CD14-positive monocyte (primary cell): Measurements from ENCODE around the gene FARP2. TPM values are rescaled to one million over a fixed set of nuclear protein-coding genes. Genes with fewer than 3 reads are reported as not detected.
A peak's percentile ranks its signal among the peaks of the same experiment; 100 is the strongest.

Source experiments
- DNase-seq, 3 donors: peaks; one replicate each; pipeline ENCODE4 v3.0.0-alpha.2; 2011 to 2022
- H2AFZ ChIP-seq: 2 replicates; pipeline ENCODE4 v1.6.0; 2012; ENCODE audit warnings: mild to moderate bottlenecking, low read depth, low read length, inconsistent platforms; ENCODE audit not compliant: insufficient read depth, poor library complexity, severe bottlenecking
- H3K27ac ChIP-seq, 2 donors: 1 replicate in 1 of 2; 2 replicates in 1 of 2; pipeline ENCODE4 v1.5.1; 2012 to 2013; ENCODE audit warnings: low read length in 2 of 2, control low read depth in 1 of 2, inconsistent platforms in 1 of 2, low read depth in 1 of 2, mild to moderate bottlenecking in 1 of 2
- H3K27me3 ChIP-seq, 2 donors: one replicate each; pipeline versions ENCODE4 v1.6.0 to v1.6.1; 2011 to 2013; ENCODE audit warnings: low read length in 2 of 2; ENCODE audit not compliant: control insufficient read depth in 2 of 2, insufficient read depth in 2 of 2
- H3K36me3 ChIP-seq, 2 donors: replicated peaks in 1 of 2; 1 replicate in 1 of 2; 2 replicates in 1 of 2; pipeline versions ENCODE4 v1.5.1 to v1.6.1; 2012 to 2013; ENCODE audit warnings: low read length in 2 of 2, control low read depth in 1 of 2, inconsistent platforms in 1 of 2, mild to moderate bottlenecking in 1 of 2; ENCODE audit not compliant: insufficient read depth in 2 of 2, control insufficient read depth in 1 of 2
- H3K4me1 ChIP-seq, 2 donors: 1 replicate in 1 of 2; 2 replicates in 1 of 2; pipeline versions ENCODE4 v1.5.1 to v1.6.1; 2012 to 2013; ENCODE audit warnings: low read length in 2 of 2, control low read depth in 1 of 2, inconsistent platforms in 1 of 2, mild to moderate bottlenecking in 1 of 2, moderate library complexity in 1 of 2; ENCODE audit not compliant: insufficient read depth in 2 of 2, control insufficient read depth in 1 of 2
- H3K4me2 ChIP-seq: replicated peaks from 2 replicates; pipeline ENCODE3; 2012; ENCODE audit warnings: low read length, moderate library complexity, mild to moderate bottlenecking; ENCODE audit not compliant: poor library complexity, severe bottlenecking; ENCODE audit errors: extremely low read depth
- H3K4me3 ChIP-seq, 3 experiments: fragments of 200-600 bp in 1 of 3; sonication (generic) in 1 of 3; replicated peaks in 1 of 3; 1 replicate in 2 of 3; 2 replicates in 1 of 3; pipeline ENCODE4 v1.5.1; 2011 to 2013; ENCODE audit warnings: low read length in 3 of 3, mild to moderate bottlenecking in 3 of 3, control low read depth in 2 of 3, low read depth in 2 of 3, inconsistent platforms in 1 of 3, moderate library complexity in 1 of 3
- H3K79me2 ChIP-seq: 2 replicates; pipeline ENCODE4 v1.6.0; 2012; ENCODE audit warnings: mild to moderate bottlenecking, control low read depth, inconsistent platforms, low read length, moderate library complexity; ENCODE audit not compliant: insufficient read depth
- H3K9ac ChIP-seq: 2 replicates; pipeline ENCODE4 v1.6.0; 2017; ENCODE audit warnings: low read length, mild to moderate bottlenecking; ENCODE audit not compliant: insufficient read depth, poor library complexity, severe bottlenecking
- H3K9me3 ChIP-seq, 2 donors: replicated peaks in 1 of 2; 1 replicate in 1 of 2; 2 replicates in 1 of 2; pipeline versions ENCODE4 v1.5.1 to v1.6.1; 2012 to 2013; ENCODE audit warnings: low read length in 2 of 2, control low read depth in 1 of 2; ENCODE audit not compliant: control insufficient read depth in 1 of 2, insufficient read depth in 1 of 2
- H4K20me1 ChIP-seq: 2 replicates; pipeline ENCODE4 v1.6.0; 2012; ENCODE audit warnings: mild to moderate bottlenecking, low read length, control low read depth, moderate library complexity; ENCODE audit not compliant: insufficient read depth
- H3K27ac Mint-ChIP-seq, 7 donors: one replicate each; pipeline ENCODE4 v1.8.0; 2020; ENCODE audit warnings: mild to moderate bottlenecking in 7 of 7, mixed read lengths in 7 of 7, moderate library complexity in 6 of 7, inconsistent platforms in 2 of 7
- H3K27me3 Mint-ChIP-seq, 3 donors: one replicate each; pipeline ENCODE4 v1.8.0; 2021 to 2022; ENCODE audit warnings: low read depth in 3 of 3, mild to moderate bottlenecking in 3 of 3, mixed read lengths in 3 of 3, moderate library complexity in 3 of 3, inconsistent platforms in 1 of 3
- H3K36me3 Mint-ChIP-seq, 2 donors: one replicate each; pipeline ENCODE4 v1.8.0; 2020; ENCODE audit warnings: mixed read lengths in 2 of 2, inconsistent platforms in 1 of 2, mild to moderate bottlenecking in 1 of 2
- H3K4me1 Mint-ChIP-seq: one replicate; pipeline ENCODE4 v1.8.0; 2020; ENCODE audit warnings: mild to moderate bottlenecking, mixed read lengths
- H3K4me3 Mint-ChIP-seq, 2 donors: one replicate each; pipeline ENCODE4 v1.8.0; 2020; ENCODE audit warnings: mild to moderate bottlenecking in 2 of 2, mixed read lengths in 2 of 2, moderate library complexity in 1 of 2
- H3K9me3 Mint-ChIP-seq, 7 donors: one replicate each; pipeline ENCODE4 v1.8.0; 2020 to 2022; ENCODE audit warnings: mixed read lengths in 7 of 7, mild to moderate bottlenecking in 6 of 7, moderate library complexity in 6 of 7, inconsistent platforms in 2 of 7
- whole genome bisulfite sequencing: methylation state at CpG from one replicate; pipeline ENCODE4 v1.1.5; 2013; ENCODE audit warnings: missing lambda C conversion rate; ENCODE audit not compliant: insufficient coverage; 5-methylcytosine and 5-hydroxymethylcytosine counted together
- intact Hi-C, 2 donors: fragments of 100-400 bp; cut with micrococcal nuclease; formaldehyde crosslinking; loops; one replicate each; pipeline versions ENCODE4 v1.15.0 to v1.15.1; 2023
- polyA plus RNA-seq, 3 donors: library from polyadenylated mRNA; depleted of rRNA in 1 of 3; unstranded in 2 of 3; stranded (reverse) in 1 of 3; fragments of 300-500 nt in 2 of 3; fragments of >200 nt in 1 of 3; fragmentation: Illumina TruSeq in 2 of 3; gene quantifications; 1 replicate in 2 of 3; 2 replicates in 1 of 3; pipeline ENCODE4 v1.2.3, GENCODE V29; 2012 to 2021
- TF ChIP-seq, protein P1 (sequence below): fragments of 200-600 bp; IDR thresholded peaks from one replicate; pipeline ENCODE4 v1.8.0; 2022; ENCODE audit warnings: antibody characterized with exemption, mild to moderate bottlenecking

FARP2 gene
- polyA plus RNA-seq, 3 donors: 6.7 to 8.5 (median 7.3) TPM

GRCh38 chr2:241490825-241491506 is 134.9 kb downstream of the FARP2 start:
- no peaks in the 10 kb centered on the region for H3K27me3 ChIP-seq
- Mint-ChIP-seq H3K36me3 (peaks cover 22 to 28% of the 10 kb centered on the region in 2 donors), H3K4me1 (no peaks in the 10 kb centered on the region), H3K4me3 (no peak overlapping the region), H3K27me3 (peaks cover 0 to 16% (median 2%) of the 10 kb centered on the region in 3 donors), H3K9me3 (no peaks in the 10 kb centered on the region), H3K27ac (peak overlapping the region in 1 of 7 donors; percentile 51)
- no peak overlapping the region for H3K4me3 ChIP-seq
- no peaks in the 10 kb centered on the region for H3K79me2 ChIP-seq
- no peaks in the 10 kb centered on the region for H4K20me1 ChIP-seq
- no peak overlapping the region for H3K27ac ChIP-seq
- TF ChIP-seq, protein P1, sequence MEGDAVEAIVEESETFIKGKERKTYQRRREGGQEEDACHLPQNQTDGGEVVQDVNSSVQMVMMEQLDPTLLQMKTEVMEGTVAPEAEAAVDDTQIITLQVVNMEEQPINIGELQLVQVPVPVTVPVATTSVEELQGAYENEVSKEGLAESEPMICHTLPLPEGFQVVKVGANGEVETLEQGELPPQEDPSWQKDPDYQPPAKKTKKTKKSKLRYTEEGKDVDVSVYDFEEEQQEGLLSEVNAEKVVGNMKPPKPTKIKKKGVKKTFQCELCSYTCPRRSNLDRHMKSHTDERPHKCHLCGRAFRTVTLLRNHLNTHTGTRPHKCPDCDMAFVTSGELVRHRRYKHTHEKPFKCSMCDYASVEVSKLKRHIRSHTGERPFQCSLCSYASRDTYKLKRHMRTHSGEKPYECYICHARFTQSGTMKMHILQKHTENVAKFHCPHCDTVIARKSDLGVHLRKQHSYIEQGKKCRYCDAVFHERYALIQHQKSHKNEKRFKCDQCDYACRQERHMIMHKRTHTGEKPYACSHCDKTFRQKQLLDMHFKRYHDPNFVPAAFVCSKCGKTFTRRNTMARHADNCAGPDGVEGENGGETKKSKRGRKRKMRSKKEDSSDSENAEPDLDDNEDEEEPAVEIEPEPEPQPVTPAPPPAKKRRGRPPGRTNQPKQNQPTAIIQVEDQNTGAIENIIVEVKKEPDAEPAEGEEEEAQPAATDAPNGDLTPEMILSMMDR: no peak
- no peak for DNase-seq
- no peak overlapping the region for H3K9ac ChIP-seq
- 86% methylated on average over 10 of the region's 16 CpGs for WGBS
- no peak overlapping the region for H3K4me2 ChIP-seq
- peaks cover 14 to 22% of the 10 kb centered on the region in 2 donors for H3K36me3 ChIP-seq
- no peaks in the 10 kb centered on the region for H3K9me3 ChIP-seq
- H2AFZ ChIP-seq: no peak overlapping the region
- intact Hi-C loops: no loop called here
- H3K4me1 ChIP-seq: no peaks in the 10 kb centered on the region

- Histone ChIP-seq H3K79me2 (no peaks in the 10 kb centered on the region), H4K20me1 (no peaks in the 10 kb centered on the region), H2AFZ (no peak overlapping the region), H3K27me3 (no peaks in the 10 kb centered on the region), H3K4me1 (no peaks in the 10 kb centered on the region), H3K9ac (no peak overlapping the region), H3K36me3 (peaks cover 19 to 29% of the 10 kb centered on the region in 2 donors), H3K9me3 (no peaks in the 10 kb centered on the region), H3K4me3 (no peak overlapping the region), H3K4me2 (no peak overlapping the region), H3K27ac (no peak overlapping the region)
- H3K4me1 Mint-ChIP-seq: no peaks in the 10 kb centered on the region
- no peak for DNase-seq
- peaks cover 29 to 35% of the 10 kb centered on the region in 2 donors for H3K36me3 Mint-ChIP-seq
- 95% methylated on average over 12 of the region's 15 CpGs for WGBS
- no peaks in the 10 kb centered on the region for H3K9me3 Mint-ChIP-seq
- no peak overlapping the region for H3K4me3 Mint-ChIP-seq
- H3K27ac Mint-ChIP-seq: peak overlapping the region in 3 of 7 donors; percentile 32 to 56 (median 46)
- TF ChIP-seq, protein P1: no peak
- intact Hi-C loops: no loop called here
- H3K27me3 Mint-ChIP-seq: peaks cover 0 to 11% (median 2%) of the 10 kb centered on the region in 3 donors
These were observed 135.6 kb downstream of the FARP2 start for GRCh38 chr2:241491549-241492173.
